Daoy (cell line): ENCODE results near the gene FBXO11. TPM values are rescaled to one million over a fixed set of nuclear protein-coding genes. Genes with fewer than 3 reads are reported as not detected.

Experiments used
- total RNA-seq: library from RNA; depleted of rRNA; stranded (reverse); fragments of >200 nt; shearing (Covaris generic); gene quantifications from 2 replicates; pipeline ENCODE4 v1.2.3, GENCODE V29; 2014; rRNA removed

The FBXO11 gene
- total RNA-seq, 1 experiment from 2014 or later, result 16.4 TPM

Other genes with a start within 250 kb of the FBXO11 start
- 101 and 115 TPM in 2 replicates for gene MSH6, start 123.4 kb downstream of the FBXO11 start, total RNA-seq